Activated naive CD4-positive, alpha-beta T cell treated with anti-CD3 and anti-CD28 coated beads for 36 hours (primary cell): ENCODE results near the gene DMGDH. TPM values are rescaled to one million over a fixed set of nuclear protein-coding genes. Genes with fewer than 3 reads are reported as not detected.

Experiments used
- CTCF ChIA-PET: fragments of 350-600 bp; sonication (Branson Sonifier 250); formaldehyde crosslinking; loops from one replicate; lab custom pipeline; 2021; ENCODE audit warnings: antibody characterized with exemption; lab: Charles Lee
- DNase-seq: peaks from one replicate; pipeline ENCODE4 v3.0.0-alpha.2; 2020
- H3K27ac Mint-ChIP-seq: one replicate; pipeline ENCODE4 v1.8.0; 2021; ENCODE audit warnings: mild to moderate bottlenecking, mixed read lengths
- H3K27me3 Mint-ChIP-seq: one replicate; pipeline ENCODE4 v1.8.0; 2021; ENCODE audit warnings: low read depth, mixed read lengths
- H3K36me3 Mint-ChIP-seq: one replicate; pipeline ENCODE4 v1.8.0; 2021; ENCODE audit warnings: low read depth, mixed read lengths
- H3K4me1 Mint-ChIP-seq: one replicate; pipeline ENCODE4 v1.8.0; 2021; ENCODE audit warnings: low read depth, mixed read lengths
- H3K4me3 Mint-ChIP-seq: one replicate; pipeline ENCODE4 v1.8.0; 2021; ENCODE audit warnings: mild to moderate bottlenecking, moderate library complexity, mixed read lengths
- H3K9me3 Mint-ChIP-seq: one replicate; pipeline ENCODE4 v1.8.0; 2021; ENCODE audit warnings: mixed read lengths
- intact Hi-C: fragments of 100-400 bp; cut with micrococcal nuclease; formaldehyde crosslinking; loops from one replicate; pipeline ENCODE4 v1.15.1; 2023
- total RNA-seq, 2 experiments: library from RNA; stranded (reverse); gene quantifications; one replicate each; pipeline ENCODE4 v1.2.3, GENCODE V29; 2021

DMGDH gene
- total RNA-seq, 2 experiments from 2014 or later = 0.93 to 1.1 TPM

DNA sequence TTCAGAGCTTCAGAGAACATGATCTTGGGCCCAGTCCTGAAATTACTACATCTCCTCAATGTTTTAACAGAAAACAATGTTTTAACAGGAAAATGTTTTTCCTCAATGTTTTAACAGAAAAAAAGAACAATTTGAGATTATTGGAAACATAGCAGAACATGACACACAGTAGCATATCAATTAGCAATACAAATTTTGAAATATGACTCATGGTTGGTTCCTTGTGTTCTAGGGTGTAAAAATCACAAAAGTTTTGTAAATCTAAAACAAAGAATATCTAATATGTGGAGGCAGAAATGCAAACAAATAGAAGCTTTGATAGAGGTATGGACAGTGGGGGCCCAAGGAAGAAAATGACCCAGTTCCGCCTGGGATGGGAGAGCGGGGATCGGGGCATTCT, 61.6 kb downstream of the DMGDH start:
- H3K36me3 Mint-ChIP-seq = no peaks in the 10 kb centered on the region
- peaks cover 12% of the 10 kb centered on the region for H3K27me3 Mint-ChIP-seq
- DNase-seq = no peak
- H3K27ac Mint-ChIP-seq = no peak overlapping the region
- H3K4me1 Mint-ChIP-seq = no peaks in the 10 kb centered on the region
- H3K4me3 Mint-ChIP-seq = no peak overlapping the region
- peaks cover 2% of the 10 kb centered on the region for H3K9me3 Mint-ChIP-seq
- CTCF ChIA-PET = no interaction called here
- intact Hi-C loops = no loop called here

DNA sequence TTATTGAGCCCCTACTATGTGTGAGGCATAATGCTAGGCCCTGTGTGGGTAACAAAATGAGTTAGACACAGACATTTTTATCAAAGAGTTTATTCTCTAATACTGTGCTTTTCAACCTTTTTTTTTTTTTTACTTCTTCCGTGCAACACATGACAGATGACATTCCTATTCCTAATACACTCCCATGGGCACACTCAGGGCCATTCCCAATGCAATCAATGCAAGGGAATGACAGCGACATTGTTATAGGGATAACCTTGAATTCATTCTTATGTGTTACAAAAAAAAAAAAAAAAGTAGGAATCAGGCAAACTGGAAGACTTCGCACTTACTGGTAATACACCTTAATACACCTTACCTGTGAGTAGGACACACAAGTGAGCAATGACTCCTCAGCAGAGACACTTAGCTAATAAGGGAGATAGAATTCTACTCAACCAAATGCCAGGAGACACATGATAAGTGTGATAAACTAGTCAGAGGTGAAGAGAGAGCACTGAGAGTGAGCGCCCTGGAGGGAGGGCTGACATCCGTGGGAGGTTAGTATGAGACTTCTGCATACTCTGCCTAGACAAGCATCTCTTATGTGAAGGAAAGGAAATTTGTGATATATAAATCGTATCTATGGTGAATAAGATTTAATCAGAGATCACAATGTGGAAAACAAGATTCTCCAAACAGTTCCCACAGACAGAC, 63.4 kb downstream of the DMGDH start:
- no peaks in the 10 kb centered on the region for H3K4me1 Mint-ChIP-seq
- no peaks in the 10 kb centered on the region for H3K36me3 Mint-ChIP-seq
- H3K4me3 Mint-ChIP-seq = no peak overlapping the region
- H3K27me3 Mint-ChIP-seq = peaks cover 12% of the 10 kb centered on the region
- H3K27ac Mint-ChIP-seq = no peak overlapping the region
- CTCF ChIA-PET = interaction anchor here (1.4 kb wide), 1 partner anchor 15 kb away, joined by 5 read pairs; no protein-coding TSS in a partner anchor
- intact Hi-C loops = no loop called here
- DNase-seq = no peak
- H3K9me3 Mint-ChIP-seq = no peaks in the 10 kb centered on the region

DNA sequence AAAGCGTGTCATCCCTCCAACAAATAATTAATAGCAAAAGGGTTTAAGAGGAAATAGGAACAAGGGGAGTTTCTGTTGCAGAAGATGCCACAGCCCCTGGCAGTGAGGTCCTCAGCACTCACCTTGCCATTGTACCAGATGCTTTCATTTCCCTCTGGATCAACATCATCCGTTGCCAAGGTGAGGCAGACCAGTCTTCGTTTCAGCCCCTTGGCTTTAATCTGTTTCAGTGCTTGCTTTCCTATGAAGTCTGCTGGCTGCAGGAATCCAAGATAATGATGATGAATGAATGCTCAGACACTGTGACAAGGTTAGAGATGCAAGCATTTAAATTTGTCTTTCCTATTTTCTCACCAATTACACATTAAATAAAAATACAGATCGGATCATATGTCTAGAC, 64.3 kb downstream of the DMGDH start:
- Mint-ChIP-seq H3K27me3 (peaks cover 12% of the 10 kb centered on the region), H3K36me3 (no peaks in the 10 kb centered on the region), H3K27ac (no peak overlapping the region), H3K4me3 (no peak overlapping the region), H3K9me3 (no peaks in the 10 kb centered on the region), H3K4me1 (no peaks in the 10 kb centered on the region)
- intact Hi-C loops = no loop called here
- CTCF ChIA-PET = no interaction called here
- DNase-seq = no peak

DNA sequence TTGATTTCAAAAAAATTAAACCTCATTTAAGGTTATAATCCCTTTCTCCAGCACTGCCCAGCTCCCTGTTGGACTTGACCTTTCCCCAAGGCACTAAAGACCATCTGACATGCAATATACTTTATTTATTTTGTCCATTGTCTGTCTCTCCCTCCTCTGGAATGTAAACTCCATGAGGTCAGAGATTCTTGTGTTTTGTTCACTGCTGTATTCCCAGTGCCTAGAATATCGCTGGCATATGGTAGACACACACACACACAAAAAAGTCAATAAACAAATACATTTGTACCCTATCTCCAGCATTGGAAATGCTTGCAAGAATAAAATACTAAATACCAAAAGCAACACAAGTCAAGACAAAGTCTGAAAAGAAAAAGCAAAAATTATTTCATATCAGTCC, 67.1 kb downstream of the DMGDH start:
- Mint-ChIP-seq H3K4me3 (no peak overlapping the region), H3K36me3 (no peaks in the 10 kb centered on the region), H3K9me3 (no peaks in the 10 kb centered on the region), H3K27ac (no peak overlapping the region), H3K4me1 (no peaks in the 10 kb centered on the region), H3K27me3 (peaks cover 11% of the 10 kb centered on the region)
- no peak for DNase-seq
- intact Hi-C loops = no loop called here
- CTCF ChIA-PET = no interaction called here

DNA sequence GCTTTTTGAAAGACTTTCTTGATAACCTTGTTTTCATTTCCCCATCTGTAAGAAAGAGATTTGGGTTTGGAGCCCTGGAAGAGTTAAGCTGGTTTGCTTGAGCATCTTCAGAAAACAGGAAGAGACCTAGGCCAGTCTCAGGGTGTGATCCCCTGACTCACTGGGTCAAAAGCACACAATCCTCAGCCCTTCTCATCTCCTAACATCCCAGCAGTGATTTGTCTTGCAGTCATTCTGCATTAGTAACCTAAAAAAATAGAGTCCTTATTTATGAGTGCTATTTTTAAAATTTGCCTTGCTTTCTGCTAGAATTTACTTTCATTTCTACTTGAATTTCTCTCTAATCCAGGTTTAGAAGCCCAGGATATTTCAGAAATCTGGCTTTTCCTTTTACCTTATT, 68.0 kb downstream of the DMGDH start:
- H3K36me3 Mint-ChIP-seq = no peaks in the 10 kb centered on the region
- intact Hi-C loops = no loop called here
- CTCF ChIA-PET = interaction anchor here (0.7 kb wide), 1 partner anchor 24 kb away, joined by 3 read pairs; no protein-coding TSS in a partner anchor

DNA sequence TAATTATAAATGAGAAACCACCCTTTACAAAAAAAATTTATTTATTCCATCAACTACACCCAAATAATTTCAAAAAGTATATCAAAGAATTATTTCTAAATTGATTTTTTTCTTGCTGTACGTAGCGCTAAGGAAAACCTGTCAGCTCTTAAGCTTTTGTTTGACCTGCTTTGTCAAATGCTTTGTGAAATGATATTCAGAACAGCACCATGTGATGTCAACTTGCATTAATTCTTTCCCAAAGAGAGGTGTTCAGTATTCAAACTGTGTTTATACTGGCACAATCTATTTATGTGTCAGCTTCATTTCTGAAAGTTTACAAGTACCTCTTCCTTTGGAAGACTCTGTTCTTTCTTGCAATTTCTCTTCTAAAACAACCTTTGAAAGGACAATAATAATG, 72.4 kb downstream of the DMGDH start:
- CTCF ChIA-PET = no interaction called here
- no peak for DNase-seq
- H3K27ac Mint-ChIP-seq = no peak overlapping the region
- H3K9me3 Mint-ChIP-seq = no peaks in the 10 kb centered on the region
- H3K36me3 Mint-ChIP-seq = no peaks in the 10 kb centered on the region
- intact Hi-C loops = no loop called here
- H3K4me1 Mint-ChIP-seq = peaks cover 11% of the 10 kb centered on the region
- no peaks in the 10 kb centered on the region for H3K27me3 Mint-ChIP-seq
- H3K4me3 Mint-ChIP-seq = no peak overlapping the region

More for the DNA sequence above, 68.0 kb downstream of the DMGDH start:
- Mint-ChIP-seq H3K27me3 (peaks cover 11% of the 10 kb centered on the region), H3K9me3 (no peaks in the 10 kb centered on the region), H3K4me3 (no peak overlapping the region), H3K27ac (no peak overlapping the region), H3K4me1 (no peaks in the 10 kb centered on the region)
- no peak for DNase-seq

DNA sequence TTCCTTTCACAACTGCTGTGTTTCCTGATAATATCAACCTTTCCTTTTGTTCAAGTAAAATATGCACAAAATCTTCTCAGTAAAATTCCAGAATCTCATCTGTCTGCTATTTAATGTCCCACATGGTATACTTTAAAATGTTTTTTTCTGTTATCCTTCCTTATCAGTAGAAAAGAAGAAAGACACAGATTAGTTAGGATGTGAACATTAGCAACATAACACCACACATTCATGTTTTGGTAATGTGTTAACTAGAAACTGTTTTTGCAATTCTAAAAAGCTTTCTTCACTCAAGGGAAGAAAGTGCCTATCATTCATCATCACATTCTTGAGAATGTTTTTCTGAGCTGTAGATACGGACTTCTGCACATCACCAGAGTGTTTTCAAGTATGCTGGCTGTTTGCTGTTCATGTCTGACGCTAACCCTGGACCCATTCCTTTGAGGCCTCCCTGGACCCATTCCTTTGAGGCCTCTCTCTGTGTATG, 73.9 kb downstream of the DMGDH start:
- Mint-ChIP-seq H3K27ac (no peak overlapping the region), H3K27me3 (no peaks in the 10 kb centered on the region), H3K4me3 (no peak overlapping the region), H3K36me3 (no peaks in the 10 kb centered on the region), H3K4me1 (peaks cover 11% of the 10 kb centered on the region), H3K9me3 (no peaks in the 10 kb centered on the region)
- intact Hi-C loops = no loop called here
- CTCF ChIA-PET = interaction anchor here (1.3 kb wide), 1 partner anchor 25 kb away, joined by 3 read pairs; no protein-coding TSS in a partner anchor
- DNase-seq = no peak

DNA sequence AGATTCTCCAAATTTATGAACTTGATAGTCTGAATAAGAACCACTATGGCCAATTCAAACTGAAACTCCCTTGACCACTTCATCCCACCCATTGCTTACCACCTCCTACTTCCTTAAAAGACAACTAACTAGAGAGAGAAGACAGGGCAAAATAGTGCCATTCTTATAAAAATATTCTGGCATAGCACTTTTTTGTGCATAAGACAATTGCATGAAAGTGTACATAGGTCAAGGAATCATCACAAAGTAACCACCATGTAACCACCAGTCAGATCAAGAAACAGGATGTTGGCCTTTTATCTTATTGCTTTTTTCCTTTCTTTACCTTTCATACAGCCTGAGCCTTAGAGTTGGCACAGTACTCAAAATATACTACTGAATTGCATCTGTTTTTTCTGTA, 76.3 kb downstream of the DMGDH start:
- intact Hi-C loops = no loop called here
- no peak overlapping the region for H3K27ac Mint-ChIP-seq
- CTCF ChIA-PET = no interaction called here
- no peaks in the 10 kb centered on the region for H3K27me3 Mint-ChIP-seq
- H3K4me1 Mint-ChIP-seq = peaks cover 11% of the 10 kb centered on the region
- no peak for DNase-seq
- H3K4me3 Mint-ChIP-seq = no peak overlapping the region
- H3K36me3 Mint-ChIP-seq = no peaks in the 10 kb centered on the region
- H3K9me3 Mint-ChIP-seq = no peaks in the 10 kb centered on the region

DNA sequence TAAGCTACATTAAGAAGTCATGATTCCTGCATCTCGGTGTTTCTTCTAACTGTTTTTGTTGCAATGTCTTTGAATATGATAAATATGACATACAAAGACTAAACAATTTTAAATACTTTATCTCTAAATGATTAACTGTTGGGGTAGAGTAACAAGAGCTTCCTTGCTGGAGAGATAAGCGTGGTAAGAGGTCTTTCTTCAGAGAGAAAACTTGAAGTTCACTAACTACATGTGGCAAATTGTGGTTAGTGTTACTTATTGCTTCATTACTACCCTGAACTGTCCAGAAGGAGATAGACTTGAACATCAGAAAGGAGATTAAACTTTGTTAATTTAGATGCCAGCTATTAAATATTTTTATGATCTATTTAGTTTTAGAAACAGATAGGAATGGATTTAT, 77.3 kb downstream of the DMGDH start:
- no peaks in the 10 kb centered on the region for H3K27me3 Mint-ChIP-seq
- no peaks in the 10 kb centered on the region for H3K9me3 Mint-ChIP-seq
- intact Hi-C loops = no loop called here
- peaks cover 11% of the 10 kb centered on the region for H3K4me1 Mint-ChIP-seq
- DNase-seq = no peak
- no peaks in the 10 kb centered on the region for H3K36me3 Mint-ChIP-seq
- CTCF ChIA-PET = interaction anchor here (1.1 kb wide), 1 partner anchor 33 kb away, joined by 3 read pairs; no protein-coding TSS in a partner anchor
- H3K27ac Mint-ChIP-seq = no peak overlapping the region
- H3K4me3 Mint-ChIP-seq = no peak overlapping the region

DNA sequence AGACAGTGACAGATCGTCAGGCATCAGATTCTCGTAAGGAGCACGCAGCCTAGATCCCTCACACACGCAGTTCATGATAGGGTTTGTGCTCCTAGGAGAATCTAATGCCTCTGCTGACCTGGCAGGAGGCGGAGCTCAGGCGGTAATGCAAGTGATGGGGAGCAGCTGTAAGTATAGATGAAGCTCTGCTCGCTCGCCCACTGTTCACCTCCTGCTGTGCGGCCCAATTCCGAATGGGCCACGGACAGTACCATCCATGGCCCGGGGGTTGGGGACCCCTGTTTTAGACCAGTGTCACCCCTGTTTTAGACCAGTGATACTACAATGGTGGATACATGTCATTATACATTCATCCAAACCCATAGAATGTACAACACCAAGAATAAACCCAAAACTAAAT, 80.4 kb downstream of the DMGDH start:
- H3K4me1 Mint-ChIP-seq = peaks cover 23% of the 10 kb centered on the region
- H3K27ac Mint-ChIP-seq = no peak overlapping the region
- intact Hi-C loops = loop anchor here (10.0 kb wide), 3 partner anchors 1006 to 1494 kb away; partner anchors contain the start of genes MTX3, WDR41 and ZFYVE16
- CTCF ChIA-PET = no interaction called here
- no peaks in the 10 kb centered on the region for H3K9me3 Mint-ChIP-seq
- H3K36me3 Mint-ChIP-seq = no peaks in the 10 kb centered on the region
- no peak overlapping the region for H3K4me3 Mint-ChIP-seq
- DNase-seq = no peak
- no peaks in the 10 kb centered on the region for H3K27me3 Mint-ChIP-seq

DNA sequence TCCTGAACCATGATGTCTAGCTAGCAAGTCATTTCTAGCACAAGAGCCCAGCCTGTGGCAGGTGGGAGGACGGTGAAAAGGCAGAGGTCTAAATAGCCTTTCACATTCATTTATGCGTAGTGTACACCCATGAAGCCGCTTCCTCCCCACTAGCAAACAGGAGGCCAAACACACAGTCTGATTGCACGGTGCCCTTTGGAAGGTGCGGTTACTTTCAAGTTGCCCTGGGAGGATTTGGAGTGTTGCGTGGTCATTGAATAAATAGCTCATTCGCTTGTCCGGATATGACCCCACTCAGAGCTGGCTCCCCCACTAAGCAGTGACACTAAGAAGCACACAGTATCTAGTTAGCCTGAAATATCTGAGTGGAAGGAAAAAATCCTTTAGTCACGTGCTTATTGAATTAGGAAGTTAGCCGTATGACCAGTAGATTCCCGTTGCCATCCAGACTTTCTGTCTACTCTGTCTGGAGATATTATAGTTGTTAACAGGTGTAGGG, 83.7 kb downstream of the DMGDH start:
- H3K4me3 Mint-ChIP-seq = peak overlapping the region; percentile 84
- intact Hi-C loops = loop anchor here (1.0 to 10.0 kb wide), 7 partner anchors 250 to 1491 kb away; partner anchors contain the start of genes HOMER1, MTX3, TBCA and WDR41
- H3K36me3 Mint-ChIP-seq = no peaks in the 10 kb centered on the region
- peaks cover 28% of the 10 kb centered on the region for H3K4me1 Mint-ChIP-seq
- H3K27ac Mint-ChIP-seq = peak overlapping the region; percentile 91
- DNase-seq = peak; percentile 72
- CTCF ChIA-PET = interaction anchor here (0.5 to 2.4 kb wide), 3 partner anchors 35 to 148 kb away, joined by 3 to 10 read pairs (median 7); no protein-coding TSS in a partner anchor
- H3K9me3 Mint-ChIP-seq = no peaks in the 10 kb centered on the region
- H3K27me3 Mint-ChIP-seq = no peaks in the 10 kb centered on the region

DNA sequence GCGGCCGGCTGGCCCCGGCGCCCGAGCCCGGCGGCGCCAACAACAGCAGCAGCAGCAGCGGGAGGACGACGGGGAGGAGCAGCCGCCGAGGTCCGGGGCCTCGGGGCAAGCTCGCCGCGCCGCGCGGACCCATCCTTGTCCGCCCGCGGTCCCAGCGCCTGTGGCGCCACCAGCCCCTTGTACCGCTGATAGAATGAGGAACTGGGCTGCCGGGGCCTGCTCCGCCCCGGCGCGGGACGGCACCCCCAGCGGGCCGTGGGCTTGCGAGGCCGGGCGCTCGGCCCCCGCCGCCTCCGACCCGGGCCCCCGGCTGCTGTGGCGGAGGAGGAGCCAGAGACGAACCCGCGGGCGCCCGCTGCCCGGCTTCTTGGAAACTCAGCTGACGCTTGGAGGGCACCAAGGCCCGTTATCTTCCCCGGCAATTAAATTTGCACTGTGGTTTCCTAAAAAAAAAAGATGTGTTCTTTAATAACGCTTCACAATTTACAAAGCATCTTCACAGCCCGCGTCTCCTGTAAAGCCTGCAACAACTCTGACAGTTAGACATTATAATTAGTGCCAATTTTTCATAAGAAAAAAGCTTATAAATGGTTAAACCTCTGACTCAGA, 84.3 kb downstream of the DMGDH start, which contains the start of gene ARSB:
TSS of gene ARSB (minus strand) at position 195 of the 609 bp plus-strand sequence. CDS start at position 133, 62 bp downstream.
- peak; percentile 34 for DNase-seq
- intact Hi-C loops = loop anchor here (1.0 to 10.0 kb wide), 7 partner anchors 250 to 1490 kb away; partner anchors contain the start of genes HOMER1, MTX3, TBCA and WDR41
- Mint-ChIP-seq H3K4me1 (peaks cover 30% of the 10 kb centered on the region), H3K9me3 (no peaks in the 10 kb centered on the region), H3K4me3 (peak within 1 kb of the TSS; percentile 84), H3K27me3 (no peaks in the 10 kb centered on the region), H3K36me3 (no peaks in the 10 kb centered on the region), H3K27ac (peak within 1 kb of the TSS; percentile 91)
- CTCF ChIA-PET = interaction anchor here (0.5 to 2.4 kb wide), 5 partner anchors 35 to 626 kb away, joined by 3 to 10 read pairs (median 7); no protein-coding TSS in a partner anchor
